Transverse colon (tissue), 4 donors: ENCODE results near the gene KIAA1958.

Experiments
- CTCF ChIP-seq, 5 experiments: fragments of 200-600 bp in 3 of 5; fragments of 450-650 bp in 2 of 5; sonication (generic) in 3 of 5; IDR thresholded peaks; 1 replicate in 2 of 5; 2 replicates in 3 of 5; pipeline ENCODE4 v1.5.1; 2016 to 2017; ENCODE audit warnings: antibody characterized with exemption in 5 of 5, inconsistent platforms in 3 of 5, mild to moderate bottlenecking in 2 of 5, moderate library complexity in 1 of 5
- EP300 ChIP-seq: sonication (generic); formaldehyde crosslinking; IDR thresholded peaks from one replicate; pipeline ENCODE4 v1.6.1; 2017; ENCODE audit warnings: antibody characterized with exemption, low read depth
- POLR2A ChIP-seq: fragments of 450-650 bp; IDR thresholded peaks from one replicate; pipeline ENCODE4 v1.6.1; 2016; ENCODE audit warnings: antibody characterized with exemption, mild to moderate bottlenecking, moderate library complexity
- POLR2AphosphoS5 ChIP-seq, 3 donors: sonication (generic); formaldehyde crosslinking; IDR thresholded peaks; one replicate each; pipeline ENCODE4 v1.6.1; 2016; ENCODE audit warnings: antibody characterized with exemption in 3 of 3

DNA sequence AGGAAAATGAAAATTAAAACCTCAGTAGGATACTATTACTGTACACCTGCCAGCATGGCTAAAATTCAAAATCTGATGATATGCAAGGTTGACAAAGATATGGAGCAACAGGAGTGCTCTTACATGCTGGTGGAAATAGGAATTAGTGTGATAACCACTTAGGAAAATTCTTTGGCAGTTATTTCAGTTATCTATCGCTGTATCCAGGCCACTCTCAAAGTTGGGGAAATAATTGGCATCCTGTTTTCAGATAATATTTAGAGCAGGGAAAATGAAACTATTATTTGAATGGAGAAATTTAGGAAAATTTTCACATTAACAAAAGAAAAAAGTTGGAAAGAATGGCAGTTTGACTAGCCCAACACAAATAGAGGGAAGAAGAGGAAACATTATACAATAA, 50.9 kb downstream of the KIAA1958 start:
- TF ChIP-seq CTCF (IDR thresholded peaks at IDR 0.05): no peak
- TF ChIP-seq POLR2A: no peak
- TF ChIP-seq POLR2AphosphoS5 (IDR thresholded peaks at IDR 0.05): no peak
- TF ChIP-seq EP300: no peak
